CD4-positive, alpha-beta T cell treated with Interleukin-6 at 100 ng/mL for 8 hours (primary cell): ENCODE results near the gene UNC119.
"Not testable (repeated sequence)": the region's sequence is repeated elsewhere in the genome, so short reads cannot be mapped to it uniquely, and the experiment has no call there.

ENCODE experiments used
- DNase-seq: peaks from one replicate; pipeline ENCODE4 v3.0.0-alpha.2; 2020; ENCODE audit warnings: mixed read lengths, low spot score

Gene UNC119

DNA sequence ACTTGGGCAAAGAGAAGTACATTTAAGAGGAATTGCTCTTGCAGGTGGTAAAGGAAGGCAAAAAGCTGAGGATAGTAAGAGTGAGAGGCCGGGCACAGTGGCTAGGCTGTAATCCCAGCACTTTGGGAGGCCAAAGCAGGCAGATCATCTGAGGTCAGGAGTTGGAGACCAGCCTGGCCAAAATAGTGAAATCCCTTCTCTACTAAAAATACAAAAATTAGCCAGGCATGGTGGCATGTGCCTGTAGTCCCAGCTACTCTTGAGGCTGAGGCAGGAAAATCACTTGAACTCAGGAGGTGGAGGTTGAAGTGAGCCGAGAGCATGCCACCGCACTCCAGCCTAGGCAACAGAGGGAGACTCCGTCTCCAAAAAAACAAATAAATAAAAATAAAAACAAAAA lies 30.1 kb downstream of the UNC119 start:
- DNase-seq, result not testable (repeated sequence)

DNA sequence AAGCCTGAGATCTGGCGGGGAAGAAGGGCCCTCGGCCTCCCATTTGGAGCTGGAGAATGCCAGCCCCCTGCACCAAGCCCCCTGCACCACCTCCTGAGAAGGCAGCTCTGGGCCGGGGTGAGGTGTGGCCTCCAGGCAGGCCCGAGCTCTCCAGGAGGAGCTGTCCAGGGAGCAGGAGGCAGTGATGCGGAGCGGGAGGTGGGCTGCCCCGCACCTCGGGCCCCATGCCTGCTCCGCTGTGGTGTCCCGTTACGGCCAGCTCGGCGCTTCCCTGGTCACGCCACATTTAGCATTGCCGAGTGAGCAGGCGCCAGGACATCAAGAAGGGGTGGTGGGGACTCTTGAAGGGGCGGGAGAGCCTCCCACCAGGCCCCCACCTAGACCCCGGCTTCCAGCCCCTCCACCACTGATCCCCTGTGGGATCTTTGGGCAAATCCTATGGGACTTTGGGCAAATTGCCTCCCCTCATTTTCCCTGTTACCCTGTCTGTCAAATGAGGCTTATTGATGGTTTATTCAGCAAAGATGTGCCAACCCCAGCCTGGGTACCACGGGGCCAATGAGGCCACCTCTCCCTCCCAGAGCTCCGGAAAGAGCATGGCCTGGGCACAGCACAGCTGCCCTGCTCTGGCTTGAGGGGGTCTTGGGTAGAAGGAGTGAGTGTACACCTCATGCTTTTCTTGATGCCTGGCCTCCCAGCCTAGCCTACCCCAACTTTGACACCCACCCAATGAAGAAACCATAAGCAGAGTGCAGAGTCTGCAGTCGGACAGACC lies 30.9 kb downstream of the UNC119 start:
- DNase-seq, result no peak

DNA sequence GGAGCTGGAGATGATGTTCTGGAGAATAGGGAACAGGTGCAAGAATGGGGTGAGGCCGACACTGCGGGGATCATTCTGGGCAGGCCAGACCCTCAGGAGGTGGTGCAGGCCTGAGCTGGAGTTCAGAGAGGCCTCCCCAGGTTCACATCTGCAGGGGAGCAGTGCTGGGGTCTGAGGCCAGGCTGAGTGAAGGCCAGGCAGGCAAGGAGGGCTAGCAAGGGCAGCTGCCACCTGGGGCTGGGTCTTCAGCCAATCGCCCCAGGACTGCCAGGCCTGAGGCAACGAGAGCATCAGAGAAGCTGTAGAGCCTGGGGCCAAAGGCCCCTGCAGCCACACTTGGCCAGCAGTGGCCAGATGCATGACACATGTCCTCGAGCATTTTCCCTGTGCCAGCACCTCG lies 31.7 kb downstream of the UNC119 start:
- DNase-seq, result no peak

DNA sequence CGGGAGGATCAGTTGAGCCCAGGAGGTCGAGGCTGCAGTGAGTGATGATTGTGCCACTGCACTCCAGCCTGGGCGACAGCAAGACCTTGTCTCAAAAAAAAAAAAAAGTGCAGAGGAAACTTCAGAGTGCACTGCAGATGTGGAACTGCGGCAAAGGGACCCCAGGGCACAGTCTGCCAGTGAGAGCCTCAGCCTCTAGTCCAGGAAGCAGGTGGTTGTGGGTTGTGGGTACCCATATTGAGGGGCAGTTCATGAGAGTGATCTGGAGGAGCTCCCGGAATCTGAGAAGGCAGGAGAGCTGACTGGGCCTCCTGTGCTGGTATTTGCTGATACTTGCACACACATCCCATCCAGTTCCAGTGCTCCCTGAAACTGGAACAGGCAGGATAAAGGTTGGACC lies 33.2 kb downstream of the UNC119 start:
- DNase-seq, result no peak

DNA sequence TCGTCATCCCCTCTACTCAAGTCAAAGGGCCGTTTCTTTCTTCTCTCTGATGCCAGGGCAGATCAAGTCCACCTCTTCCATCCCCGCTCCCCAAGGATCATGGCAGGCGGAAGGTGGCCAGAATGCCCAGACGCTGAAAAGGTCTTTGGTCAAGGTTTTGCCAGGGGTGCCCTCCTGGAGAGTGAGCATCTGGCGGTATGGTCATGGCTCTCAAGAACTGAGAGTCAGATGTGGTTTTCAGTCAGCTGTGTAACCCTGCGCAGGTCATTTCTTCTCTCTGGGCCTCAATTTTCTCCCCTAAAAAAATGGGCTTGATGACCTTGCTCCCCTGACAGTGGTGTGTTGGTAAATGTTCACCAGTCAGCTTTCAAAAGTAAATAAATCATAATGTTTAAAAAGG lies 33.8 kb downstream of the UNC119 start:
- DNase-seq, result no peak

DNA sequence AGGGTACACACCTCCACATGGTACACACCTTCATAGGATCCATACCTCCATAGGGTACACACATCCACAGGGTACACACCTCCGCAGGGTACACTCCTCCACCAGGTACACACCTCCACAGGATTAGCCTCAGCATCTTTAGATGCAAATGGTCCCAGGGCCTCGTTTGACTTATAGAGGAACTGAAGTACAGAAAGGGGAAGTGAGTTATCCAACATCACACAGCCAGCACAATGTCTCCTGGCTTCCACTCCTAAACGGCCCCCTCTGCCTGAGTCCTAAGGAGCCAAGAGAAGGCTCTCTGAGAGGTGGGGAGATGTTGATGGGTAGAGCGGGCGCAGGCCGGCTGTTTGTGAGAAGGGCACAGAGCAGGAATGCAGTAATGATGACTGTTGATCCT lies 34.3 kb downstream of the UNC119 start:
- no peak for DNase-seq

DNA sequence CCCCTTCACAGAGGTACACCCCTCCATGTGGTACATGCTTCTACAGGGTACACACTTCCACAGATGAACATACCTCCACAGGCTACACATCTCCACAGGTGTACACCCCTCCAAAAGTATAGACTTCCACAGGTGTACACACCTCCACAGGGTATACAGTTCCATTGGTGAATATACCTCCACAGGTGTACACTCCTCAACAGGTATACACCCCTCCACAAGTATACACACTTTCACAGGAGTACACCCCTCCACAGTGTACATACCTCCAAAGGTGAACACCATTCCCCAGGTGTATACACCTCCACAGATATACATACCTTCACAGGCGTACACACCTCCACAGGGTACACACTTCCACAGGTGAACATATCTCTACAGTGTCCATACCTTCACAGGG lies 36.9 kb downstream of the UNC119 start:
- DNase-seq, result no peak

DNA sequence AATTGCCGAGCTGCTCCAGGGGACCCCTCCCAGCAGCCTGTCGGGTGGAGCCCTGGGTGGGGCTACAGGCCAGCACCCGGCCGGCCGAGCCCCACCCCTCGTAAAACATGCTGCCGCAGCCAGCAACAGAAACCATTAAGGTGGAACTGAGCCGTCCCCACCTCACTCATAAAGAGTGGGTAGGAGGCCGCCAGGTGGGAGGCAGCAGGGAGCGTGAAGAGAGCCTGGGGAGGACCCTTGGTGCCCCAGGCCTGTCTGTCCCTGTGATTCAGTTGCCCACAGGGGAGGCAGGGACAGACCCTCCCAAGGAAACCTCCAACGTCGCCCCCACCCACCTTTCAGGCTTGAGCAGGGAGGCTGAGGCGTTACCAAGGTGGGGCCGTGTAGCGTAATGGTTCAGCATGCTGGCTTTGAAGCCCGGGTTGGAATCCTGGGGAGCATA lies 37.8 kb downstream of the UNC119 start:
- DNase-seq, result no peak

DNA sequence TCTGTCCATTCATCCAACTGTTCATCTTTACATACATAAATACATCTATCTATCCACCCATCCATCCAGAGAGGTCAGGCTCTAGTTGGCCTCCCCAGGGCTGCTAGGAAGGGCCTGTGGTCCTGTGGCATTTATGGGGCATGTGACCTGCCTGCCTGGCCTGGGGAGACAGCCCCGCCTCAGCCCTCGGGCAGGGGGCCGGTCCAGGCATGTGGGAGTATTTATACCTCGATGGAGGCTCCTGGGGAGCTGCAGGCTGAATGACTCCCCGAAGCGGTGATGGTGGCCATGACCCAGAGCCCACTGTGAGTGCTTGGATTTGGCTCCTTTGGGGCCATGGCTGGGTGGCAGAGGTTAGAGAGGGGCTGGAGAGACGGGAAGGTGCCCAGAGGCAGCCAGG lies 38.9 kb downstream of the UNC119 start:
- DNase-seq, result no peak

DNA sequence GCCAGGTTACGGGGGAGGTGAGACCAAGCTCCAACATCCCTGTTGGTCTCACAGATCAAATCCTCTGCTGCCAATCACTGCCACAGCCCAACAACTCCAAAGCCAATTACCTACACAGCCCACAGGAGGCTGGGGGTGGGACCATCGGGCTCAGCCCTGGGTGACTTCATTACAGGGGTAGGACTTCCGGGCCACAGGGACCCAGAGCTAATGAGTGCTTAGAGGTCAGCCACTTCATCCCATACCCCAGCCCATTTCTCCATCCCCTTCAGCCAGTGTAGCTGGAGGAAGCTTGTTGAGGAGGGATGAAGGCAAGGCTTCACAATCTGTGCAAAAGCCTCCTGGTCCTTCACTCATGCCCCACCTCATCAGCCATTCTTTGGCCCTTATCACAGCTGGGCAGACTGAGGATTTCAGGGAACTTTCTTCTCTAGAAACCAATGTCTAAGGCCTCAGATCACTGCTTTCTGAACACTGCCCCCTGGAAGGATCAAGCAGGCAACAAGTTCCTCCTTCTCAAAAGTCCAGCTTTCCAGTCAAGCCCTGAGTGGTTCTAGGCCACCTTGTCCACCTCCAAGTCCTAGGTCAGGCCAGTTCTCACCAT lies 40.5 kb downstream of the UNC119 start:
- DNase-seq, result no peak

DNA sequence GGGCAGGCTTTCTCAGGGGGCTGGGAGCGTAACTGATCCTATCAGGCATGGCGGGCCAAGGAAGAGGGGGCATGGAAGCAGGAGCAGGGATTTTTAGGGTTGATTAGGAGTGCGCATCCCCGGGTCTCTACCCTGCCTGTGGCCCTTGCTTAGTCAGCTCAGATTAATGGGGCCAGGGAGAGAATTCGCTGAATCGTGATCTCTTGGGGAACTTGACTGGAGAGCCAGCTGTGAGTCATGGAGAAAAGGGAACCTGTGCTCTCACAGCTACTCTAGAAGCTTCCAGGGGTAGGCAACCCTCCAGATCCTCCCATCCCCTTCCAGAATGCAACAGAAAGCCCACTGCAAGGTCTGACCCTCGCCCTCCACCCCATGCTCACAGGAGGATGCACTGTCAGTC lies 42.6 kb downstream of the UNC119 start:
- no peak for DNase-seq

DNA sequence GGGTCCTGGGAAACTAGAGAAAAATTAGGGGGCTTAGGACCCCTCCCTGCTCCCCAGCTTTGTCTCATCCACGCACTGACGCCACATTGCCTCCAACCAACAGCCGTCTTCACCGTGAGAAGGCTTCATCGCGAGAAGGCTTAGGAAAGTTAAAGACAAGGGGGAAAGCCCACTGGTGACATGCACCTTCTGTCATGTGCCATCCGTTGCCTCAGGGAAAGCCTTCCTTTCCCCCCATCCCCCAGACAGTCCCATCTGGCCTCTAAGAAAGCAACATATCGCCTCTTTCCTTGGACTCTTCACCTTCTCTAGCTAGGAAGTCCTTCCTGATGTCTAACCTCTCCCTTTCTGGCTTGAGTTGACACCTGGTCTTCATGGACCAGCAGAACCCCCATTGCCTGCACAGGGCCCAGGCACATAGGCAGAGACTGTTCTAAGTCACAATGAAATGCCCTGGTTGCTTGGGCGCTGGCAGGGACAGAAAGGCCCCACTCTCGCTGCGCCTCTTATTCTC lies 44.2 kb downstream of the UNC119 start:
- no peak for DNase-seq

DNA sequence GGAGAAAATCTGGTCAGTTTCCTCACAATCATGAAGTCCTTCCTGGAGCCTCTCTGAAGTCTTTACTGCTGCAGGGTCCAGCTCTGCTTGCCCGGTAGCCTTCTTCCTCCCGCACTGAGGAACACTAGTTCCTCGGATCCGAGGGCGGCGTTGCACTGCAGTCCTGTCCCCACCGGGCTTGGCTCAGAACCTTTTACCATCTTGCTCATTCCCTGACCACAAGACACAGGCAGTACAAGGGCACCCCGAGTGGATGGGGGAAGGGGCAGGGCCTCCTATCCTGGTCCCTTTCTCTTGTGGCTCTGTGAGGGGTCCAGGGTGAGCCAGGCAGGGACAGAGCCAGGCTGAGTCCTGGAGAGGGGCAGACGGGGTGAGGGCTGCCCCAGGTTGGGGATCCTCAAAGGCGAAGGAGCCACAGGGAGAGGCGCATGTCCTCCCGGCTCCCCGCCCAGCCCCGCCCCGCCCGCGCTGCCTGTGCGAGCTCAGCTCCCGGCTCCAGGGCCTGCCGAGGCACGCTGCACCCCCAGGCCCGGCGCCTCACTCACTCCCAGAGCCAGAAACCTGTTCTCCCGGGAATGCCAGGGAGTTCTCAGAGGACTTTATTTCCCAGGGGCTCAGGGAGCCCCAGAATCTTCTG lies 44.7 kb downstream of the UNC119 start:
- DNase-seq, result no peak

DNA sequence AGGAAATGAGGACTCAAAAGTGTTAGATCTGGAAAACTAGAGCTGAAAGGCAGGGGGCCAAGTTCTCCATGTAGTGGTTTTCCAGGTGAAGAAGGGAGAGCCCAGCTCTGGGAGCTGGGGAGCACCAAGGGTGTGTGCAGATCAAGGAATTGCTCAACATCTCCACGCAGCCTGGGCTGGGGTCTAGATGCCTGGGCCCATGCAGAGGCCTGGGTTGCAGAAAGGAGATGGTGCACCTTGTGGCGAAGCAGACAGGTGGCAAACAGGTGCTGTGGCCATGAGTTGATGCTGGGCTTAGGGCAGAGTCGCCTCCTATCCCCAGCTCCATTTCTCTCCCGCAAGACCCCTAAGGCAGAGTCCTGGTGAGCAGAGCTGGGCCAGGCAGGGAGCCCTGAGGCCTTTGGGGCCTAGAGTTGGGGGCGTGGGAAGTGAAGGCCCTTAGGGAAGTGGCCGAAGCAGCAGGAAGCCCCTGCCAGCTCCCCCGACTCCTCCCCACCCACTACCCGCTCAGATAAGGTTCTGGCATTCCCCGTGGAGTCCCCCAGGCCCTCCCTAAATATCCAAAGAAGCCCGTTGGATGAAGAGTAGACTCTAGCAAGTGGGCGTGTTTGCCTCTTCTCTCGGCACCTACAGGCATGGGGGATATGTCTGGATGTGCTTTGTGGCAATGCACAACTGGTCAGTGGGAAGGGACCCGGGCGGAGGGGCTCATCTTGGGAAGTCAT lies 45.5 kb downstream of the UNC119 start:
- no peak for DNase-seq

DNA sequence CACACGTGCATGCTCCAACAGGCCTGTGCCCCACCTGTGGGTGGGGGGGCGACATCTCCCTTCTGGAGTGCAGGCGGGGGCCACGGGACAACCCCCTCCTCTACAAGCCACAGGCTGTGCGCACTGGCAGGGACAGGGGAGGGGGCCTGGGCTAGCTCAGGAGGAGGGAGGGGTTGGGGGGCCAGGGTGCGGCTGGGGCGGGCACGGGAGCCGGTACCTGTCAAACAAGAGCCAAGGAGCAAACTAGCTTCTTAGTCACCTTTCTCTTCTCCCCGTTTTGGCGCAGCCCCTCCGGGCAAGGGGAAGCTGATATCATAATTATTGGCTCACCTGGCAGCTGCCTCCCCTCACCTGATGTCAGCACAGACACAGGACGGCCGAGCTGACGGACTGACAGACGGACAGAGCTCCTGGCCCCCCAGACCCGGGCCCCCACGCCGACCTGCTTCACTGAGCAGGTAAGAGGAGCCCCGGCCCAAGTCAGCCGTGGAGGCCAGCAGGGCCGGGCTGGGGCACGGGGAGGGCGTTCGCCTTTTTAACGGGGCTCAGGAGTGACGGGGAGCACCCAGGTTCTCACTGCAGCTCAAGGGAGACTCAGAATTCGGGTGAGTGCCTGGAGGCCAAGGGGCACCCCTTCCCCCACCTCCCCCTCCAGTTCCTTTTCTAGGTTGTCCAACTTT lies 46.3 kb downstream of the UNC119 start, which contains the start of gene FOXN1:
TSS of gene FOXN1 (plus strand) at position 363 of the 680 bp plus-strand sequence. CDS start 17,622 bp downstream, outside the sequence.
- DNase-seq, result no peak

DNA sequence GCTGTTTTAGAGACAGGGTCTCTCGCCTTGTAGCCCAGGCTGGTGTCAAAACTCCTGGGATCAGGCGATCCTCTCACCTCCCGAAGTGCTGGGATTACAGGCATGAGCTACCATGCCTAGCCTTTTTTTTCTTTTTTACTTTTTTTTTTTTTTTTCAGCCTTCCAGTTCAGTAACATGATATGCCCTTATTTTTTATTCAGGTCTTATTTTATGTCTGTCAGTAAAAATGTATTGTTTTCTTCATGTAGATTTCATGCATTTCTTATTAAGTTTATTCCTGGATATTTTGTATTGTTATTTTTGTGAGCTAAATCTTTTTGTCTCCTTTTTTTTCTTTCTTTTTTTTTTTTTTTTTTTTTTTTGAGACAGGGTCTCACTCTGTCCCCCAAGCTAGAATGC lies 49.0 kb downstream of the UNC119 start:
- no peak for DNase-seq

DNA sequence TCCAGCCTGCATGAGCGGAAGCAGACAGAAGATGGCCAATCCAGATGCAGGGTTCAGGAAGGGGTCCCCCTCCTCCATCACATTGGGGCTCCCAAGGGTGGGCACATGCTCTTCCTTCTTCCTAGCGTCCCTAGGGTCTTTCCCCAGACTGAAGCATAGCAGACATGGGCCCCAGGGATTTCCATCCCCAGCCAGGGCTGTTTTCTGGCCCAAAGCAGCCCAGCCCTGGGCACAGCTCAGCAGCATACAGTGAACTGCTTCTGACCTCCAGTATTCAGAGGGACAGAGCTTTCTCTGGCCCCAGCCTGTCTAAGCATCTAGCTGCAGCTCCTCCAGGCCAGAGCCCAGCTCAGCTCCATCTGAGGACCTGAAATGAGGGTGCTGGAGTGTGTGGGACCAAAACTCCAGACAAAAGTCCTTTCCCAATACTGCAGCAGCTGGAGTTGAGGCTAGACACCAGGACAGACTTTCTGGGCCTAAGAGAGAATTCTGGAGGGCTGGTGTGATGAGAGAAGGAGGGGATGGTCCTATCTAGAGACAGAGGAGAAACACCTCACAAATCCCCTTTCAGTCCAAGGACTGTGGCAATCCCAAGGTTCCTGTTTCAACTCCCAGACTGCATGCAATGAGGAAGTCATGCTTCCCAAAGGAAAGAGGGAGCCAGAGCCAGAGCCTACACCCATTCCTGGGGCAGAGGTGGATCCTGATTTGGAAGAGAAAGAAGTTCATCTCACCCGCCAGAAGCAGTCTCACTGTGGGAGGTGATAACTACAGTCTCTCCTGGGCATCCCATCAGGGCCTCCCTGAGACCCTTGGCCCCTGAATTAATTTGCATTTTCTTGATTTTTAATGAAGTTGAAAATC lies 50.8 kb downstream of the UNC119 start:
- DNase-seq, result no peak

DNA sequence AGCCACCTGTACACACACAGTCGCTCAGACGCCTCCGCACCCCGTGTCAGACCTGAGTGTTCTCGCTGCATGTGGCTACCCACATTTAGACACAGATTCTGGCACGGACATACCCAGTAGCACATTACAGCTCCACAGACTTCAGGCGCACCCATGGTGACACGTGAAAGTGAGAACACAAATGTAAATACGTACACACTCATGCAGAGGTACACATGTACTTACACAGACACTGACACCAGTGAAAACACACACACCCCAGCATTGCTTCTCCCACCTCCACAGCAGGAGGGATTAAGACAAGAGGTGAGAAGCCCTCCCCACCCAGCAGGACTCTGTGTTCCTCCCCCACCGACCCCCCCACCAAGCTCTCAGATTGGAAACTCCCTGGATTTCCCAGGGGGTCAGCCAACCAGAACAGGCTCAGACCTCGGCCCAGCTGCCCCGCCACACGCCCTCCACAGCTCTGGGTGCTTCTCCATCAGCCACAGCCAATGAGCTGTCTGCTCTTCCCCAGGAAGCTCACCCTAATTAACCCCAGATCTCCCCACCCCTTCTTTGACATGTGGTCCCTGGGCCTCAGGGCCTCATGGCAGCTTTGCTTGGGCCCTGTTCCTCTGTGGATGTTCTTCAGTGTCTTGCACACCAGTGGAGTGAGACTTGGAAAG lies 51.6 kb downstream of the UNC119 start:
- no peak for DNase-seq

DNA sequence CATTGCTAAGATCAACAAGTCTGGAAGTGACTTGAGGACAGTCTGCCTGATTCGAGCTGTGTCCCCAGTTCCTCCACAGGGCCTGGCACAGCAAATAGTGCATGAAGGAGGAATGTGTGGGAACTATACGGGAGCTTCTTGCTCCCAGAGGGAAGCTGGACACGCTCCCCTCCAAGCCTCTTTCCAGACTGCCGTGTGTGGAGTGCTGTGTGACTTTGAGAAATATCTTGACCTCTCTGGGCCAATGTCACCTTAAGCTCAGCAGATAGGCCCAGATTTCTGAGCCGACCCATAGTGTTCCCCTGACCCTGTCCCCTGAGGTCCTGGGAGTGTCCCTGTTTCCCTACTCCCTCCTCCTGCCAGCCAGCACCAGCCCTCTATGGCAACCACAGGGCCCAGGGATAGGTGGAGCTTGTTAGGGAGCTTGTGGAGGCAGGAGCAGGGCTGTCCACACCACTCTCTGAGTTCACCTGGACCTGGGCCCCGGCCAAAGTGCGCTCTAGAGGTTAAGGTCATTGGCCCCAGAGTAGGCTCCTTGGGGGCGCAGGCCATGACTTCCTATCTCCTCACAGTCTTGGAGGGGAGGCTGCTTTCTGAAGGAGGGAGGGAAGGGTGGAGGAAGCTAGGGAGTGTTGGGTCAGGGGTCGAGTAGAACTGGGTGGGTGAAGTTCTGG lies 52.6 kb downstream of the UNC119 start:
- DNase-seq, result no peak

DNA sequence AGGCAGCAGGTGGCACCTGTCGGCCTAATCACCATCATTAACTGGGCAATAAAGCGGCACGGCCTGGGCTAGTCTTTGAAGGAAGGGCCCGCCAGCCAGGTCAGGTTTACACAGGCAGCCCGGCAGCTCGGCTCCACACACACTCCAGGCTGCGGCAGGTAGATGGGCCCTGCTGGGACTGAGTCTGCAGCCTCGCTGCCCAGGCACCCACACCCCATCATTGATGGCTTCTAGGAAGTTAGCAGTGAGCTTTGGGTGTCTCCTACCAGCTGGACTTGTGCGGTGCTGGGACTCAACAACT lies 53.1 kb downstream of the UNC119 start:
- no peak for DNase-seq
